Activated CD4-positive, alpha-beta T cell treated with anti-CD3 and anti-CD28 coated beads, Interleukin-2, amount 10 ng/mL, durations not matched to agents 7 days and 5 days (primary cell): ENCODE results near the gene PIM3. TPM values are rescaled to one million over a fixed set of nuclear protein-coding genes. Genes with fewer than 3 reads are reported as not detected.
"Not testable (repeated sequence)": the region's sequence is repeated elsewhere in the genome, so short reads cannot be mapped to it uniquely, and the experiment has no call there.

ENCODE experiments used
- CTCF ChIA-PET: fragments of 350-600 bp; sonication (Branson Sonifier 250); formaldehyde crosslinking; loops from one replicate; lab custom pipeline; 2021; ENCODE audit warnings: antibody characterized with exemption; lab: Charles Lee
- POLR2A ChIA-PET: fragments of 350-600 bp; sonication (Branson Sonifier 250); formaldehyde crosslinking; loops from one replicate; lab custom pipeline; 2021; ENCODE audit warnings: antibody characterized with exemption; lab: Charles Lee
- DNase-seq: peaks from one replicate; pipeline ENCODE4 v3.0.0-alpha.2; 2020
- H3K27ac Mint-ChIP-seq: one replicate; pipeline ENCODE4 v1.8.0; 2021; ENCODE audit warnings: mild to moderate bottlenecking, moderate library complexity, mixed read lengths
- H3K27me3 Mint-ChIP-seq: one replicate; pipeline ENCODE4 v1.8.0; 2021; ENCODE audit warnings: mixed read lengths
- H3K36me3 Mint-ChIP-seq: one replicate; pipeline ENCODE4 v1.8.0; 2021; ENCODE audit warnings: low read depth, mixed read lengths
- H3K4me1 Mint-ChIP-seq: one replicate; pipeline ENCODE4 v1.8.0; 2021; ENCODE audit warnings: mixed read lengths
- H3K4me3 Mint-ChIP-seq: one replicate; pipeline ENCODE4 v1.8.0; 2021; ENCODE audit warnings: mild to moderate bottlenecking, moderate library complexity, mixed read lengths
- H3K9me3 Mint-ChIP-seq: one replicate; pipeline ENCODE4 v1.8.0; 2021; ENCODE audit warnings: mixed read lengths
- total RNA-seq, 2 experiments: library from RNA; stranded (reverse); gene quantifications; one replicate each; pipeline ENCODE4 v1.2.3, GENCODE V29; 2021

Gene PIM3
- total RNA-seq, 2 experiments from 2014 or later: 39.7 to 44.7 TPM

GRCh38 chr22:49938565-49939136 is 21.9 kb upstream of the PIM3 start:
- Mint-ChIP-seq H3K27ac (no peak overlapping the region), H3K4me3 (no peak overlapping the region), H3K9me3 (peaks cover 3% of the 10 kb centered on the region), H3K27me3 (no peaks in the 10 kb centered on the region), H3K4me1 (peaks cover 16% of the 10 kb centered on the region), H3K36me3 (peaks cover 3% of the 10 kb centered on the region)
- ChIA-PET CTCF (interaction anchor here (0.7 kb wide), 1 partner anchor 270 kb away, joined by 3 read pairs; no protein-coding TSS in a partner anchor), POLR2A (no interaction called here)
- no peak for DNase-seq

DNA sequence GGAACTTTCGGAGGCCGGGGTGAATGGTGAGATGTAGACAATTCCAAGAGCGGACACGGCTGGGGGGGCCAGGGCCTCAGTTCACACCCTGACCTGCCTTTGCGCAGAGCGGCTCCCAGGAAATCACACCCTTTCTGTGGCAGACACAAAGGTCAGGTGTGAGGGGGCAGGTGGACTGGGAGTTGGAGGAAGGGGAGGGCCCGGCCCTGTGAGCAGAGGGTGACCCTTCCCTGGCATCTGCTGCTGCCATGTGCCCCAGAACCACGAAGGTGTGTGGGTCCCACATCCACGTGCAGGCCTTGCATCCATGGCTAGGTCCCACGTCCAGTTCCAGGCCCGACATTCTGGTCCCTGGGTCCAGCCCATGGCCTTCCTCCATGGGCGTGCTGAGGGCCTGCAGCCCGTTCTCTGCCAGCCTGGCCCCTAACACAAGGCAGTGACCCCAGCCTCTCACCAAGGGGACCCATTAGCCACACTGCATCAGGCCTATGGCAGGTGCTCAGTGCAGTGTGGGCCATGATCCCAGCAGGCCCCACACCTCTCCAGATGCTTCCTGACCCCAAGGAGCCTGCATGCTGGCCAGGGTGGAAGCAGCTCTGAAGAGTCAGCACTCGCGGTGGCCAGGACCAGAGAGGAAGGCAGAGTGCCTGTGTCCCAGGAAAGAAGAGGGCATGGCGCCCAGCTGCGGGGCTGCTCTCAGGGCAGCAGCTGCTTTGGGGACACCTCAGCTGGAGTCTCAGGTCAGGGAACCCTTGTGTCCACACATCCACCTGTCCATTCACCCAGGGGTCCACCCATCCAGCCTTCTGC is 18.9 kb upstream of the PIM3 start:
- CTCF ChIA-PET: interaction anchor here (0.7 to 1.4 kb wide), 2 partner anchors 10 to 119 kb away, joined by 3 to 5 read pairs; no protein-coding TSS in a partner anchor
- peaks cover 3% of the 10 kb centered on the region for H3K9me3 Mint-ChIP-seq
- peaks cover 19% of the 10 kb centered on the region for H3K4me1 Mint-ChIP-seq
- peaks cover 6% of the 10 kb centered on the region for H3K36me3 Mint-ChIP-seq
- no peak overlapping the region for H3K4me3 Mint-ChIP-seq
- no peak overlapping the region for H3K27ac Mint-ChIP-seq
- H3K27me3 Mint-ChIP-seq: no peaks in the 10 kb centered on the region
- POLR2A ChIA-PET: no interaction called here
- no peak for DNase-seq

- CTCF ChIA-PET: interaction anchor here (0.6 to 1.4 kb wide), 2 partner anchors 9 to 64 kb away, joined by 3 read pairs; no protein-coding TSS in a partner anchor
- Mint-ChIP-seq H3K27ac (no peak overlapping the region), H3K27me3 (no peaks in the 10 kb centered on the region), H3K4me3 (no peak overlapping the region), H3K4me1 (peaks cover 14% of the 10 kb centered on the region), H3K9me3 (peaks cover 3% of the 10 kb centered on the region), H3K36me3 (peaks cover 6% of the 10 kb centered on the region)
- DNase-seq: no peak
- POLR2A ChIA-PET: no interaction called here
Observed at GRCh38 chr22:49942565-49943404, 17.8 kb upstream of the PIM3 start.

DNA sequence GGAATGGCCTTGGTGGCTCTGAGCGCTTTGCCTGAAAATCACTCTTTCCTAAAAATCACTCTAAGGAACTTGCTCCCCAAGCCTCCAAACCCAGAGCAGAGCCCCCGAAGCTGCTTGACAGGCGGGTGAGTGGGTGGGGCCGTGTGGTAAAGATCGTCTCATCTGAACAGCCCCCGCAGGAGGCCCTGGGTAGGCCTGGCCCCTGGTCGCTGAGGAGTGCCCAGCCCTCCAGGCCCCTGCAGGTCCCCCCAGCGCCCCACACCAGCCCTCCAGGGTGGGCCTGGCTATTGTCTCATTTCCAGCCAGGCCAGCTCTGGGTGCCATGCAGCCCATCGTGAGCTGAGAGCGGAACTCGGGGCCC is 17.2 kb upstream of the PIM3 start:
- peaks cover 6% of the 10 kb centered on the region for H3K36me3 Mint-ChIP-seq
- H3K9me3 Mint-ChIP-seq: peaks cover 3% of the 10 kb centered on the region
- no peak overlapping the region for H3K4me3 Mint-ChIP-seq
- H3K27me3 Mint-ChIP-seq: no peaks in the 10 kb centered on the region
- peaks cover 12% of the 10 kb centered on the region for H3K4me1 Mint-ChIP-seq
- ChIA-PET CTCF (interaction anchor here (0.6 kb wide), 1 partner anchor 64 kb away, joined by 3 read pairs; no protein-coding TSS in a partner anchor), POLR2A (no interaction called here)
- H3K27ac Mint-ChIP-seq: no peak overlapping the region
- no peak for DNase-seq

GRCh38 chr22:49943771-49944398 is 16.7 kb upstream of the PIM3 start:
- CTCF ChIA-PET: no interaction called here
- Mint-ChIP-seq H3K4me3 (no peak overlapping the region), H3K36me3 (peaks cover 6% of the 10 kb centered on the region), H3K4me1 (peaks cover 12% of the 10 kb centered on the region), H3K27ac (no peak overlapping the region), H3K9me3 (peaks cover 3% of the 10 kb centered on the region), H3K27me3 (no peaks in the 10 kb centered on the region)
- DNase-seq: no peak
- POLR2A ChIA-PET: no interaction called here

DNA sequence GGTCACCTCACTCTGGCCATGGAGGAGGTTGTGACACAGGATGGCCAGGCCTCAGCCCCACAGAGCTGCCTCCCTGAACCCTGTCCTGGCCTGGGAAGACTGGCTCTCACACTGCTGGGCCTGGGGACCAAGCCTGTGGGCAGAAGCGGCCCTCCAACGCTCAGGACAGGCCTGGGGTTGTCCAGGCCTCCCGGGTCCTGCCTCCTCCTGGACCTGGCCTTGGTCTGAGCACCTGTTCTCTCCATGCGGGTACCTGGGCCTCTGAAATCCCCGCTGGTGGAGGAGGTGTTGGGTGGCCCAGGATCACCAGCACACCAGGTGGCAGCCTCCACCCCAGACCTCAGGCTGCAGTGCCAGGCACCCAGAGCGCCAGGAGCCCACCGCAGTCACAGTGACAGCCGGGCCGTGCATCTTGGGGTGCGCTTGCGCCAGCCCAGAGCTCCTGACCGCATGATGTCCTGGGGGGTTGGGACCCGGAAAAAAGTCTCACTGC is 16.1 kb upstream of the PIM3 start:
- DNase-seq: no peak
- Mint-ChIP-seq H3K36me3 (peaks cover 6% of the 10 kb centered on the region), H3K4me1 (peaks cover 10% of the 10 kb centered on the region), H3K9me3 (peaks cover 3% of the 10 kb centered on the region), H3K4me3 (no peak overlapping the region), H3K27me3 (no peaks in the 10 kb centered on the region), H3K27ac (peak overlapping the region; percentile 25)
- POLR2A ChIA-PET: no interaction called here
- CTCF ChIA-PET: no interaction called here

DNA sequence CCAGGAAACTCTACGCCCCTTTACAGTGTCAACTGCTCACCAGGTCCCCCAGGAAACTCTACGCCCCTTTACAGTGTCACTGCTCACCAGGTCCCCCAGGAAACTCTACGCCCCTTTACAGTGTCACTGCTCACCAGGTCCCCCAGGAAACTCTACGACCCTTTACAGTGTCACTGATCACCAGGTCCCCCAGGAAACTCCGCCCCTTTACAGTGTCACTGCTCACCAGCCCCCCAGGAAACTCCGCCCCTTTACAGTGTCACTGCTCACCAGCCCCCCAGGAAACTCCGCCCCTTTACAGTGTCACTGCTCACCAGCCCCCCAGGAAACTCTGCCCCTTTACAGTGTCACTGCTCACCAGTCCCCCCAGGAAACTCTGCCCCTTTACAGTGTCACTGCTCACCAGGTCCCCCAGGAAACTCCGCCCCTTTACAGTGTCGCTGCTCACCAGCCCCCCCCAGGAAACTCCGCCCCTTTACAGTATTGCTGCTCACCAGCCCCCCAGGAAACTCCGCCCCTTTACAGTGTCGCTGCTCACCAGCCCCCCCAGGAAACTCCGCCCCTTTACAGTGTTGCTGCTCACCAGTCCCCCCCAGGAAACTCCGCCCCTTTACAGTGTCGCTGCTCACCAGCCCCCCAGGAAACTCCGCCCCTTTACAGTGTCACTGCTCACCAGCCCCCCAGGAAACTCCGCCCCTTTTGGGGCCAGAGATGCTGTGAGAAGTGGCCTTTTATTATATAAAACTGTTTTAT is 15.4 kb upstream of the PIM3 start:
- H3K4me1 Mint-ChIP-seq, H3K9me3 Mint-ChIP-seq, POLR2A ChIA-PET, H3K36me3 Mint-ChIP-seq, H3K27me3 Mint-ChIP-seq, H3K4me3 Mint-ChIP-seq: not testable (repeated sequence)
- peak; percentile 50 for DNase-seq
- CTCF ChIA-PET: interaction anchor here (2.3 kb wide), 1 partner anchor 9 kb away, joined by 10 read pairs; no protein-coding TSS in a partner anchor
- peak overlapping the region; percentile 87 for H3K27ac Mint-ChIP-seq

DNA sequence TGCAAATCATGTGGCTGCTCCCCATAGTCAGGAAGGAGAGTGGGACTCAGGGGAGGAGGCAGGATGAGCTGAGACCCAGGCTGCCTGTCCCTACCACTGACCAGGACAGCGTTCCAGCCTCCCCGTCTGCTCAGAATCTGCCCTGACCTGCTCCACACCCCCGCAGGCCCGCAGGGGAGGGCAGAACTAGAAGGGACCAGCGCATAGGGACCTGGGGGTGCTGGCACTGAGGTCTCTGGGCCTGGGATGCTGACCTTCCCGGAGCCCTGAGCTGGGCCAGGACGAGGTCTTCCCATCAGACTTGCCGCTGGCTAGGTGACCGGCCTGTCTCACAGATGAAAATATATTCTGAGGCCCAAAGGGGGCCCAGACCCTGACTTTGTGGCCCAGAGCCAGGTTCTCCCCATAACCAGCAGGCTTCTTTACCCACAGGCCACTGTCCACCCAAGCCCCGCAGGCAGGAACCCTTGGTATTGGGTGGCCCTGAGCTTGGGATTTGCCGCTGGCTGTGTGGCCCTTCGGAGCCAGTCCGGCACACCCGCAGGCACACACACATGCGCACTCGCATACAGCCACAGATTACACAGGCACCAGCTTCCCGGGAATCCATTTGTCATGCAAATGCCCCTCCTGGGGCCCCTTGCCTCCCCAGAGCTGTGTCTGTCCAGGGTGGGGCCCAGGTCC is 13.8 kb upstream of the PIM3 start:
- H3K27me3 Mint-ChIP-seq: no peaks in the 10 kb centered on the region
- POLR2A ChIA-PET: interaction anchor here (0.6 kb wide), 1 partner anchor 11 kb away, joined by 3 read pairs; no protein-coding TSS in a partner anchor
- CTCF ChIA-PET: interaction anchor here (0.9 to 2.3 kb wide), 2 partner anchors 9 to 11 kb away, joined by 4 to 10 read pairs; no protein-coding TSS in a partner anchor
- DNase-seq: no peak
- no peak overlapping the region for H3K27ac Mint-ChIP-seq
- no peaks in the 10 kb centered on the region for H3K9me3 Mint-ChIP-seq
- H3K36me3 Mint-ChIP-seq: peaks cover 3% of the 10 kb centered on the region
- H3K4me3 Mint-ChIP-seq: no peak overlapping the region
- peaks cover 11% of the 10 kb centered on the region for H3K4me1 Mint-ChIP-seq

GRCh38 chr22:49947296-49947622 is 13.3 kb upstream of the PIM3 start:
- Mint-ChIP-seq H3K27me3 (no peaks in the 10 kb centered on the region), H3K36me3 (peaks cover 3% of the 10 kb centered on the region), H3K4me1 (peaks cover 11% of the 10 kb centered on the region), H3K4me3 (no peak overlapping the region), H3K9me3 (no peaks in the 10 kb centered on the region), H3K27ac (no peak overlapping the region)
- no peak for DNase-seq
- POLR2A ChIA-PET: no interaction called here
- CTCF ChIA-PET: interaction anchor here (0.9 to 2.3 kb wide), 2 partner anchors 9 to 11 kb away, joined by 4 to 10 read pairs; no protein-coding TSS in a partner anchor

DNA sequence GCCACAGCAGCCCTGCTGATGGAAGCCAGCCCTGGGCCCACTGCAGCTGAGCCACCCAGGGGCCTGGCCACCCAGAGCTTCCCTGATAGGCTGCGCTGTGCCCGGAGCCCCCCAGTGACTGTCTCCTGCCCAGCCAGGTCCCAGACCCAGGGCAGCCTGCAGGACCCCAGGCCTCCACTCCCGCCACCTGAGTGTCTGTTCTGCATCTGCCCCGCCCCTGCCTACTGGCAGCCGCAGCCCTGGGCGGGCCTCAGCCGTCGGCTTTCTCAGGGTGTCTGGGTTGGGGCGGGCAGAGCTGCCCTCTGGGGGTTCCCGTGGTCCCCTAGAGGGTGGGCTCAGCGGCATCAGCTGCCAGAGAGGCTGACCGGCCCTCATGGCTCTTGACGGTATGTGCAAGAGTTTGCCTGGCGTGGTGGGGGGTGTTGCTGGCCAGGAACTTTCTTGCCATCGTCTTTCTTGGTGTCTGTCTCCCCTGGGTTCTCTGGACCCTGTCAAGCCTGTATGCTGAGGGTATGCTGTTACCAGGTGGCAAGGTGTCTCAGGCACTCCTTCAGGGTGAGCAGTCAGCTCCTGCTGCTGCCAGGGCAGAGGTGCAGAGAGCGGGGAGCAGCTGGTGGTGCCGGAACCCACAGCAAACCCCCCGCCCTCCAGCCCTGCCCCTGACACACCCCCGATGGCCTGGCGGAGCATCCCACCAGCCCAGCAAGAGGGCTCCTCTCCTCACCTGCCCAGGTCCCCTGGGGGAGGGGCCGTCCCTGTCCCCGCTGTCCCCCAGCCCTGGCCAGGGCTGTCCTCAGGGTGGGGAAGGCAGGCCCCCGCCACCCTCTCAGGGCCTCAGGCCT is 12.2 kb upstream of the PIM3 start:
- no peaks in the 10 kb centered on the region for H3K9me3 Mint-ChIP-seq

More for the DNA sequence above, 12.2 kb upstream of the PIM3 start:
- Mint-ChIP-seq H3K4me1 (peaks cover 11% of the 10 kb centered on the region), H3K4me3 (no peak overlapping the region), H3K27ac (no peak overlapping the region), H3K27me3 (no peaks in the 10 kb centered on the region), H3K36me3 (peaks cover 3% of the 10 kb centered on the region)
- no peak for DNase-seq
- ChIA-PET POLR2A (no interaction called here), CTCF (interaction anchor here (0.7 to 1.2 kb wide), 2 partner anchors 9 to 34 kb away, joined by 3 read pairs; no protein-coding TSS in a partner anchor)
